ENCODE measurements around the gene TBC1D19.

Gene TBC1D19

DNA sequence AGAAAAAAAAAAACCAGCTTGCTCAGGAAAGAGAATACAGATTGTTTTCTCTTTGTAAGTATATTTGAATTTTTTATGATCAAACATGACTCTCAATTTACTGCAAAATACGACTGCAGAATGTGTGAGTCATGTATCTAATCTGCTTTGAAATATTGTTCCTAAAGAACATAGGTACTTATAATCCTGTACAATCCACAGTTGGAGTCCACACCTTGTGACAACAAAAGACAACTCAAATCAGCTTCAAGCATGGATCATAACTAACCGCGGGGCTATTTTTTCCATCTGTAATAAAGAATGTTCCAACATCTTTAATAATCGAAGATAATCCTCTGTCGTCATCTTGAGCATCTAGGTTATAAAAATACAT, 198.9 kb downstream of the TBC1D19 start:
- no peak for DNase-seq (ENCODE audit: low read depth)

DNA sequence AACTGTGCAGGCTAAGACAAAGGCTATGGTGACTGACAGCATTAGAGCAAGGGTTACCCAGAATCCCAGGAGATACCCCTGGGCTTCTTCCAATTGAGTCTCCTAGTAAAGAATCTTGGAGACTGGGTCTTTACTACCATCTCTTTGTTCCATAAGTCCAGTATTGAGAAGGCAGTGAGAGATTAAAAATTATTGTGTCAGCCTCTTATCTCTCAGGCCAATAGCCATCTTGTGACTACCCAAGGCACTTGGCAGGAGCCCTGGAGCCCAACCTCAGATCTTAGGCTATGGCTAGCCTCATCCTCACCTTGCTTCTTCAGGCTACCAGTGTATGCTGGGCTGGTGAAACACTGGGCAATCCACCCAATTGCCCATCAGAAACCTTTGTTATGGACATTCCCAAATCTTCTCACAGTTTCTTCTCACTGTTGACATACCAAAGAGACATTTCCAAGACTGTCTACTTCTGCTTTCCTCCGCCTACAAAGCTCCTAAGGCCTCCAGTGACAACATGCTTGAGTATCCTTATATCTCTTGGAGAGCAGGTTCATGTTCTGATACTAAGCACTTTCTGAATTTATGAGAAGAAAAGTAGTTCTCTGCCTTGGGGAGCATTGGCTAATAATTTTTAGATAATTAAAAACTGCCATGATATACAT, 200.5 kb downstream of the TBC1D19 start:
- no peak for DNase-seq (ENCODE audit: low read depth)

DNA sequence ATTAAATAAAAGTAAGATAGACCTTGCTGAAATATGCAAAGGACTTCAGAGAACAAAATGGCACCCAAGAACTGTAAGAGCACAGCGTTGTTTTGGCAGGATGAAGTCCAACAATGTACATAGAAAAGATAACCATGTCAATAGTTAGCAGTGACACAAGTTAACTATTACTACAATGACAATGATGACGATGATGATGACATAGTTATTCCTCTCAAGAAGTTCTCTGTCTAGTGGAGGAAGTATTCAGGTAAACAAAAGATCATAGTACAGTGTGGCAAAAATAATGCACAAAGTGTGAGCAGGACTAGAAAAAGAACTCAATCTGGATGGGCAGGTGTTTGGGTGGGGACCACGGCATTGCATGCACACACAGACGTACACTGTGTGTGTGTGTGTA, 201.4 kb downstream of the TBC1D19 start:
- DNase-seq (ENCODE audit: low read depth), result no peak

DNA sequence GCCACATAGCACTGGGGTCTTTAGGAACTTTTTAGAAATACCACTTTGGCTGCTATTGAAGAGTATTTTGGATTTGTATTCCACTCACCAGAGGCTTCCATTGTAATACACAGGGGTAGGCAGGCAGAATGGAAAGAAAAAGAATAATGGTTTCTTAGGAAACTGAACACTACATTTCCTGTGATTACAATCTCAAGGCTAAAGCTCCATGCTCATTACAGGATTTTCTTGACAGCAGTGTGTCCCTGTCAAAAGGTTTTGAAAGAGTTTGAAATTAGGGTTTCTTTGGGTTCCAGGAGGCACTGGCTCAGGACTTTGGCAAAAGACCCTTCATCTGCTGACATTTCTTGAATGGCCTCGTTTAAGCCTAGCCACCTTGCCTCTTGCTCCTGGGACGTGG, 201.9 kb downstream of the TBC1D19 start:
- no peak for DNase-seq (ENCODE audit: low read depth)

DNA sequence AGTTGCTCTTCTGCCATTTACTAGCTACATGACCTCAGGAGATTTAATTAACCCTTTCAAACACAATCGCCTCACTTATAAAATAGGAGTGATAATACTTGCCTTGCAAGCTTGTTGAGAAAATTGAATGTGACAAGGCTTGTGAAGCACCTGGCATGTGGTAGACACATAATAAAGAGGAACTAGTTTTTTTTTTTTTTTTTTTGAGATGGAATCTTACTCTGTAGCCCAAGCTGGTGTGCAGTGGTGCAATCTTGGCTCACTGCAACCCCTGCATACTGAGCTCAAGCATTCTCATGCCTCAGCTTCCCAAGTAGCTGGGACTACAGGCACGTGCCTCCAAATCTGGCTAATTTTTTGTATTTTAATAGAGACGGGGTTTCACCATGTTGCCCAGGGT, 203.0 kb downstream of the TBC1D19 start:
- DNase-seq (ENCODE audit: low read depth), result no peak

DNA sequence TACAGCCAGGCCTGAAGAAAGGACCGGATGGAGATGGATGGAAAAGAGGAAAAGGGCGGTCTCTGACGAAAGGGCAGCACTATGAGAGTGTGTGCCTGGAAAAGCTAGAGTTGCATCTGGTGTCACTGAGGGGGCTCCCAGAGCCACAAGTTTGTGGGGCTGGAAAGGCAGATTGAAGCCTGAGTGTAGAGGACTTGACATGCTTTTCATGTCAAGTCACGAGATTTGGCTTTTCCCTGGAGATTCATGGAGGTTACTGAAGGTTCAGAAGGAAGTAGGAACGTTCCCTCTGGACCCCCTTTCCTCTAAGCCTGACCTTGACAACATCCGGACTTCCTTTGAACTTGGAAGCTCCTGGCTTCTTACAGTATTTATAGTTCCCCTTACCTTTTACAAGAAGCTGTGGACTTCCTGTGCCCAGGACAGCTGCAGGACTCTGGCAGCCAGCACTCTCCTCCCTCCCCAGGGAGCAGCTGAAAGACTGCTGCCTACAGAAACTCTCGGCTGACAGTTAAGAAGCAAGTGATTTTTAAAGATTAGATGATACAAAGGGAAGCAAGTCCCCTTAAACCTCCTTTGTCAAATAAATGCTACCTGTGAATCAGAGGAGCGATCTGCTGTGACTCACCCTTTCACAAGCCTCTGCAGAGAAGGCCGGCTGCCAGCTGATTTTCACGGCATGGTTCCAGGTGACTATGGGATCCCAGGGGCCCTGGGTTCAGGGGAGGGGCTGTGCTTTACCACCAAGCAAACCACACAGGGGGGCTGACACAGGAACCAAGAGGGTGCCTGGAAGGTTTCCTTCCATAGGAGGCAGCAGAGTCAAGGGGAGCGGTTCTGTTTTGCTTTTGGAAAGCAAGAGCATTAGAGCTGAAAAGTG, 203.8 kb downstream of the TBC1D19 start:
- DNase-seq (ENCODE audit: low read depth), result peak; percentile 36

DNA sequence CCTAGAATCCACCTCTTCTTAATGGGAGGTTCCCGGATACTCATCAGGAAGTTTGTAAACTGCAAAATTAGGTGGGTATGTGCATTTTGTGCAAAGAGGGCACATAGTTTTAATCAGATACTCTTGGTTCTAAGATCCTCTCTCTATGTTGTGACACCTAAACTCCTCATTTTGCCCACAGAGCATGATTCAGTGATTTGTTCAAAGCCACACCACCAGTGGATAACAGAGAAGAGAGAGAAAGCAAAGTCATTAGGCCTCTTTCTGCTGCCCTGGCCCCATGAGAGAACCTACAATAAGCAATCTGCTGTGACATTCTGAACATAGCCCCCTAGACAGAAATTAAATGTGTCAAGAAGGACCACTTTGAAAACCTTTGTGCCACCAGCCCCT, 204.5 kb downstream of the TBC1D19 start:
- no peak for DNase-seq (ENCODE audit: low read depth)

DNA sequence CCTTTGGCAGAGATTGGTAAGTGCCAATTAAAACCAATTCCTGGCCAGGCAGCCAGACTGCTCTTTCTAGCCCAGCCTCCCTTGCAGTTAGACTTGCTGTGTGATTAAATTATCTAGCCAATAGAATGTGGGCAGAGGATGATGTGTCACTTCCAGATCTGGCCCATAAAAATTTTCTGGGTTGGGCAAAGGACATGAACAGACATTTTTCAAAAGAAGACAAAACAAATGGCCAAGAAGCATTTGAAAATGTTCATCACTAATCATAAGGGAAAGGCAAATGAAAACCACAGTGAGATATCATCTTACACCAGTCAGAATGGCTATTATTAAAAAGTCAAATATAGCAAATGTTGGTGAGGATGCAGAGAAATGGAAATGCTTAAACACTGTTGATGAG, 205.3 kb downstream of the TBC1D19 start:
- no peak for DNase-seq (ENCODE audit: low read depth)

DNA sequence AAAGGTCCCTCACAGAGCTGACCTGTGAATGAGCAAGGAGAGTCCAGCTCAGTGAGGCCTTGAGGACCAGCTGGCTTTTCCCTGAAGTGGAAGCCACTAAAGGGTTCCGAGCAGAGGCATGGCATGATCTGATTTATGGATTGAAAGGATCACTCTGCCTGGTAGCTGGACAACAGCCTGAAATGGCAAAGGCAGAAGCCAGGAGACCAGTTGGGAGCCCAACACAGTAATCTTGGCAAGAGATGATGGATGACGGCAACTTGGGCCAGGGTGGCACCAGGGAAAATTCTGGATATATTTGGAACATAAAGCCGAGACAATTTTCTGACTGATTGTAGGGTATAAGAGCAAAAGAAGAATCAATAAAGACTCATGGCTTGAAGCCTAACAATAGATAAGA, 207.5 kb downstream of the TBC1D19 start:
- DNase-seq (ENCODE audit: low read depth), result no peak

DNA sequence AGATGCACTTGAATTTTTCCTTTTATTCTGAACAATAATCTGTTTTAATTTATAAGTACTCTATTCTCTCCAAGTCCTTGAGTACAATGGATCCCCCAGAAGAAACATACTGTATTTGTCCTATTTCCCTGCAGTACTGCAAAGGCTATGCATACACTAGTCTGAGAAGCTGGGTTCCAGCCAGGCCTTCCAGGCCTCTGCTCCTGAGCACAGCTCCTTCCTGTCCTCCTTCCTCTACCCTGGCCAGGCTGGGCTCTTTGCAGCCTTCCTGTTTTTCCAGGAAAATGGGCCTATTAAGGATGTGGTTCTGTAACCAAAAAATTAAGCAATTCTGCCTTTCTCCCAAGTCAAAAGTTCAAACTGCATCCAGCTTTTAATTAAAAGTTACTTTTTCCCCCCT, 208.8 kb downstream of the TBC1D19 start:
- no peak for DNase-seq (ENCODE audit: low read depth)

DNA sequence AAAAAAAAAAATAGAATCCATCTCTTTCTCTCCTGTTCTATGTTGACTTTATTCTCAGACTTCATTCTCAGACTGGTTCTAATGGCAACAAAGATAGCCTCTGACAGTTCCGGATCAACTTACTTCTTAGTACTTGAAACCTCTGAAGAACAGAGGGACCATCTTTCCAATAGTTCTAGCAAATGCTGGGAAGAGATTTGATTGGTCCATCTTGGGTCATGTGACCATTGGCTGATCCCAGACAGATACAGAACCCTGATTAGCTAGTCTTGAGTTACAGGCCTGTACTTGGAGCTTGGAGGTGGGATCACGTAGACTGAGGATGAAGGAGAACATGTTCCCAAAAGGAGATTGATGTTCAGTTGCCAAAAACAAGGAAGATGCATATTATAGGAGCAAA, 209.9 kb downstream of the TBC1D19 start:
- no peak for DNase-seq (ENCODE audit: low read depth)

DNA sequence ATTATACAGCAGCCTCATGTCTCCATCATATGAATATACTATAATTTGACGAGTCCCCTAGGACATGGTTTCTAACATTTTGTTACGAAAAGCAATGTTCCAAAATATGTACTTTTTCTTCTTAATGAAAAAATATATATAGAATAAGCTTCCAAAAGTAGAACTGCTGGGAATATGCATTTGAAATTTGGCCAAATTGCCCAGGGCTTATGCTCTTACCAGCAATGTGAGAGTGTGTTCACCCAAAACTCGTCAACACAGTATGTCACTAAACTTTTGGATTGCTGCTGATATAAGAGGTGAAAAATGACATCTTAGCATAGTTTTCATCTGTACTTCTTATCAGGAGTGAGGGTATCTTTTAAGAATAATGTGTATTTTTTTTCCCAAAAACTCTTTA, 212.2 kb downstream of the TBC1D19 start:
- DNase-seq (ENCODE audit: low read depth), result no peak

DNA sequence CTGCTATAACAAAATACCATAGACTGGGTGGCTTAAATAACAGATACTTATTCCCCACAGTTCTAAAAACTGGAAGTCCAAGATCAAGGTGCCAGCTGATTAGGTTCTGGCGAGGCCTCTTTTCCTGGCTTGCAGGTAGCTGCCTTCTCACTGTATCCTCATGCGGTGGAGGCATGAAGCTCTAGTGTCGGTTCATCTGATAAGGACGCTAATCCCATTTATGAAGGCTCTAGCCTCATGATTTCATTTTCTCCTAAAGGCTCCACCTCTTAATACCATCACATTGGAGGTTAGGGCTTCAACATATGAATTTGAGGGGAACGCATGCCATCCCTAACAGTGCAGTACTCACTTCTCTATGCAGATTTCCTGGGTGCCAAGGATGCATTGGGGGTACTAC, 218.9 kb downstream of the TBC1D19 start:
- DNase-seq (ENCODE audit: low read depth), result no peak

DNA sequence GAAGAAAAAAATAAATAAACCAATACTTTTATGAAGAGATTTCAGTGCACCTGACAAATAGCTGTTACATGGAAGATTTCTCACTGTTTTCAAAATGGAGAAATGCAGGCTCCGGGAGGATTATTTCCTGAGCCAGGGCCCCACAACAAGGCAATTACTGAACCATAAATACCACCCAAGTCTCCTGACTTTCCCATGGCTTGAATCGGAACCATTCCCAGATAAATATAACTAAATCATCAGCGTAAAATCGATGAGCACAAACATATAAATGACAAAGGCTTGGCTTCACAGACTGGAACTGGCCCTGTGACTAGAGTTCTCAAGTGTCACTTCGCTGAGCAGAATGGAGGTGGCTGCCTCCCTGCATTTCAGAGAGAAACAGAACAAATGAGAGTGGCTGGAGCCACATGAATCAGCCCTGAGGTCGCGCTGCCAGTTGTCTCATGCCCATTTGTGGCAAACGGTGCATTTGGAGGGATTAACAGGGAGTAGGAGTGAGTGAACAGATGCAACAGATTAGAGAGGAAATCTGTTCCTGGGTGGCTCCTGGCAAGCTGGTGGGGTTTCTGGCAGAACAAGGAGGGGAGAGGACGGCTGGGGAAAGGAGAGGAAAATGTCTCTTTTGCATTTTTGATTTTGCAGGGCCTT, 219.5 kb downstream of the TBC1D19 start:
- DNase-seq (ENCODE audit: low read depth), result no peak

DNA sequence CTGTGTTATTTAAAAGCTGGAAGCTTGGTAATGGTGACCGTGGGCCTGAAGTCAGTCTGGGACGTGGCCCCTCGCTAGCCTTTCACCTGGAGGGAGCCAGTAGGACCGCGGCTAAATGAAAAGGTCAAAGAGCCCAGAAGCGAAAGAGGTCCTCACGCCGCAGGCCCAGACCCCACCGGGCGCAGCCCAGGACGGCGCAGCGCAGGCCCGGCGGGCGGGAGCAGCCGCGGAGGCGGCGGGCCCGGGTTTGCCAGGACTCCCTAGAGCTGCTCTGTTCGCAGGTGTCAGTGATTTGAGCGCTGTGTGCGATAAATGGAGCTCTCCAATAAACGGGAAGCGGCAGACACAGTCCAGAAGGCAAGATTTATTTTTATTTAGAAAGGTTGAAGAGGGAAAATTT, 220.6 kb downstream of the TBC1D19 start:
- no peak for DNase-seq (ENCODE audit: low read depth)

DNA sequence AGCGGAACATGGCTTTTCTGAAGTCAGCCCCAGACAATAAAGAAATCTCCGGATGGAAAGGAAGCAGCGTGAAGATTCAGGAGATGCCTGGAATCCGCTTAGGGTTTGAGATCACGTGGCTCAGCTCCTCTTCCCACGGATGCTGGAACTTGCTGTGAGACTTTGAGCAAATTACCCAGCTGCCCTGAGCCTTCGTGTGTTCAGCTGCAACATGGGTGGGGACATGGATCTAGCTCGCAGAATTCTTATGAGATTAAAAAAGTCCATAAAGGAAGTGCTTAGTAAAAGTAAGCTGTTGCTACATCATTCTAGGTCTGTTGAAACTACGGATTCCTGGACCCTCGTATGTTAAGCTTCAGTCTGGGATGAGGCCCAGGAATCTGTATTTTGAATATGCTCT, 221.0 kb downstream of the TBC1D19 start:
- no peak for DNase-seq (ENCODE audit: low read depth)

Data from stromal cell of bone marrow (primary cell).